Left colon (tissue), 2 donors: ENCODE results near the gene FAM78B. TPM values are rescaled to one million over a fixed set of nuclear protein-coding genes. Genes with fewer than 3 reads are reported as not detected.

Experiments used
- ATAC-seq: fragments of 200-7000 bp; cut with Tn5 transposase; one replicate; pipeline ENCODE4 v1.9.1; 2020; ENCODE audit warnings: mild to moderate bottlenecking, moderate library complexity
- DNase-seq, 2 donors: peaks; one replicate each; pipeline ENCODE4 v3.0.0-alpha.2; 2020
- intact Hi-C, 2 donors: fragments of 100-400 bp; cut with DNase I in 1 of 2; cut with micrococcal nuclease in 1 of 2; formaldehyde crosslinking; loops; one replicate each; pipeline versions ENCODE4 v1.11.2 to v1.14.0; 2022; cut with DNase I, micrococcal nuclease
- total RNA-seq, 2 donors: library from RNA; stranded (reverse); fragmentation: NEBNext Ultra II Directional; extraction: Animal tissue kit (Norgen Biotek cat#: 25700); gene quantifications; one replicate each; pipeline ENCODE4 v1.2.1, GENCODE V29; 2021
- donor health status: DM: no; HTN: no; CAD: no.
- donor health status: DM: yes; HTN: yes; CAD: no.

Gene FAM78B
- total RNA-seq, 2 donors from 2014 or later: 1.0 to 1.8 TPM

DNA sequence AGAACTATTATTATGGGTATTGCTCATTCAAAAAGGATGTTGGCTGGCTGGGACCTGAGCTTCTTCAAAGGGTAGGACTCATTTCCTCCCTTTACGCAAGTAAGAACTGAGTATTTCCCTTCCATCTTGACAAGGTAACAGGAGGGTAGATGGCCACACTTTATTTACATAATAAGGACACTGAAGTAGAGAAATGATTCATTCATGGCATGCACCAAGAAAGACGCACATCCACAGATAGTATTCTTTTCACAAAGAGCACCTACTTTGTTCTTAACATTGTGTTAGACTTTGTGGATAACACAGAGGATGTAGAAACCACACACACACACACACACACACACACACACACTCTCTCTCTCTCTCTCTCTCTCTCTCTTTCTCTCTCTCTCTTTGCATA, 82.9 kb downstream of the FAM78B start:
- DNase-seq (no peak), ATAC-seq (no peak)
- intact Hi-C loops: no loop called here

DNA sequence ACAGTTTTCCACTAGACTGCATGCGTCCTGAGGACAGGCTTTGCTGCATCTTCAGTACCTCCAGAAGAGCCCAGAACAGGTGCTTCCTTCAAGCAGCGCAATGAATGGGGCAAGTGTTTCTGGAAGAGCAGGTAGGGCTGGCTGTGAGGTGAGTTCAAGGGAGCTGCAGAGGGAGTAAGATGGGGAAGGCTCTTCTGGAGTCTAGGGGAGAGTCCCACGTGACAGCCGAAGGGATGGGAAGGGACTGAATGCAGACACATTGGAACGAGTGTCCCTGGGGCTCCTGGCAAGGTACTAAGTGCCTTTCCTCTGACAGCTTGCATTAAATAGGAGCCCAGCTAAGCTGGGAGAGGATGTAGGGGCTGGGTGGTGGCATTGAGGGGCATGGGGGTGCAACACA, 84.2 kb downstream of the FAM78B start:
- no peak for ATAC-seq
- intact Hi-C loops: no loop called here

DNA sequence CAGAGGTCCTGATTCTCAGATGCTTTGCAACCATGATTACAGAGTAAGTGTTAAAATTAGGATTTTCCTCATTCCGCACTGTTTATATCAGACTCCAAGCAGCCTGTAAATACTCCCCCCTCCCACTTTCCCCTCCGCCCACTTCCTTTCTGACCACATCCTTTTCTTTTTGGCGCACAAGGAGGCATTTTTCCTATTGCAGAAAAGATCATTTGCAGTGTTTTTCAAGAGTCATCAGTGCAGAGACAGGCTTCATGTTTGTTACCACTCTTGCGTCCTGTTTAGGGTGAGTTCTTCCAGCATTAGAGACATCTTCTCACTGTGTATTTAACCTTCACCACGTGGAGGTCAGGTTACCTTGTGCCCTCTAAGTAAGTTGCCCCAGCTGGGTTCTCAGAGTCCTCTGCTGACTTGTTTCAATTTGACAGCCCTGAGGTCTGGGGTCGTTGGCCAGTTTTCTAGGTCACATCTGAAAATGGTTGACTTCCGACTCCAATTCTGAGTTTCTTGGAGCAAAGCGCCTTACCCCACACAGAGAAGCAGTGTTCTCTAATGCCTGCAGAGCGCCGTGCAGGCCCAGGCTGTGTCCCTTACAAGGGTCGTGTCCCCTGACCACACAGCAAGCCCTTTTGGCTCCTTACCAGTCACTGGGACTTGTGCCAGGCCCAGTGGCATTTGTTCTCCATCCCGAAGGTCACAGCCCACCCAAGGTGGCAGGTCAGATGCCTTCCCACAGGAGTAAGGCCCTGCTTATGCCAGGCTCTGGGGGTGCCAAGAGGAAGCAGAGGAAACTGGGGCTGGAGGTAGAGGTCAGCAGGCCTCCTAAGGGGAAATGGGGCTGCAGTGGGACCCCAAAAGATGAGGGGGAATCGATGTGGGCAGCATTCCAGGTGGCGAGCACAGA, 85.6 kb downstream of the FAM78B start:
- no peak for ATAC-seq
- no peak for DNase-seq
- intact Hi-C loops: no loop called here

More for the DNA sequence above, 84.2 kb downstream of the FAM78B start:
- DNase-seq: no peak

DNA sequence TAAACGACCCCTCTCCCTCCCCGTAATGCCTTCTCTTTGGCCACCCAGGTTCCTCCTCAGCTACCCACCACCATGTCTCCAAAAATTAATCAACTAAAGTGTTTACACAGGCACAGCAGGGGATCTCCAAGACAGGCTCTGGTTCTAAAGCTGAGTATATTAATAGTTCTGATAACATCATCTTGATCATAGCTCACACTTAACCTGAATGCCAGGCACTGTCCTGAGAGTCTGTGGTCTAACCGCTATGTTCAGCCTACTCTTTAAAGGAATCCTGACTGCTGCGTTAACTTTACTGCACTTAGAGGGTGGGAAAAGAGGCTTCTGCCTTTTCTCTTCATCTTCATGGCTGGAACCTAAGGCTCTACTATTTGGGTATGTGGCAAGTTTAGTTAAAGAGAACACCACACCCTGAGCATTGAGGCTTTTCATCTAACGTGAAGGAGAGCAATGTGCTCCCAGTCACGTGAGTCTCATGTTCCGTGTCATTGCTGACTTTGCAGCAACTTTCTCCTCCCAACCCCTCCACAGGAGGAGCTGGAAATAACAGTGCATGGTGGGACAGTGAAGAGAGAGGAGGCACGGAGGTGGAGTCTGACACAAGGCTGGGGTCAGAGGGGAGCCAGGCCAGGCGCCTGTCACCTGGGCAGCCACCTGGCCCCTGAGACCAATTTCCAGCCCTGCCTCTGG, 86.4 kb downstream of the FAM78B start:
- DNase-seq: no peak
- no peak for ATAC-seq
- intact Hi-C loops: no loop called here

DNA sequence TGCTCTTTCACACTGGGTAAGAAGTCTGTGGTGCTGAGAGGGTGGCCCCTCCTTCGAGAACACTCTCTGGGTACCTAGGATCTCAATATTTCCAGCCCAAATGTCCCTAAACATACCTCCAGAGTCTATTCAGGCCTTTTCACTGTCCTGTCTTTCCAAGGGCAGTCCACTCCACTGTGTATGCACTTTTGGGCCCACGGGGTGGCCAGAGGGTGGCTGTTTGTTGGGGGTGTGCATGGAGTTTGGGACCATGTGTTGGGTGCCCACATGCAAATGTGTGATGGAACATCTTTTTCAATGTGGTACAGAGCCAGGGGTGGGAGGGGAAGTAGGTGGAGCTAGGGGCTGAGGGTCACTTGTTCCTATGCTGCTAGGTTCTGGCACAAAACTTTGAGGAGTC, 87.5 kb downstream of the FAM78B start:
- DNase-seq: no peak
- intact Hi-C loops: no loop called here
- ATAC-seq: no peak

DNA sequence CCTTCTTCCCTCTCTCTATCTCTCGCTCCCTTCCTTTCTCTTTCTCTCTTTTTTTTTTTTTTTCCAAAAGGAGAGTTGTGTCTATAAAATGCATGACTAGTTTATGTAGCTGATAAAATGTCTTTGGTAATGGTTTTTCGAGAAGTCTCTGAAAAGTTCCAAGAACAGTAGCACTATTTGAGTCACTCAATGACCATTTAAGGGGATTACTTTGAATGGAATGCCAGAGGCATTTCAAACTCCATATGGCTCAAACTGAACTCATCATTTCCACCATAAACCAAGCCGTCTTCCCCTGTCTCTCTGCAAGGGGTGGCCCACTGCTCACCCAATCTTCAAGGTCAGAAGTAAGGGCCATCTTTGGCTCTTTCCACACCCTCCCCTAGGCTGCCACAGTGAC, 93.3 kb downstream of the FAM78B start:
- ATAC-seq (no peak), DNase-seq (no peak)
- intact Hi-C loops: no loop called here

DNA sequence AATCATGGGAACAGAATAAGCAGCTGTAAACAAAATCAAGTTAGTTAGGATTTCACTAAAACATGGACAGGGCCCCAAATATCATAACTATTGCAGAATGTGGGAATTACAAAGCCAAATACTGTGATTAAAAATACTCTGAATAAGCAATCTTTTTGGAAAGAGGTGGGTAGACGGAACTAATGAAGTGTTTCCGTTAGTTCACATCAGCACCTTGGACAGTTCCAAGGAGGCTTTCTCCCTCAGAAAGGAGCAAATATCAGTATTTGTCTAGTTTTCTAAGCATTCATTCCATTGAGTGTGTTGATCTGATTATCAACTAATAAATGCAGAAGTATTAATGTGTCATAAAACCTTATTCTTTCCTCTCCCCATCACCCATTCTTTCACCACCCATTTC, 97.4 kb downstream of the FAM78B start:
- DNase-seq (no peak), ATAC-seq (no peak)
- intact Hi-C loops: no loop called here

DNA sequence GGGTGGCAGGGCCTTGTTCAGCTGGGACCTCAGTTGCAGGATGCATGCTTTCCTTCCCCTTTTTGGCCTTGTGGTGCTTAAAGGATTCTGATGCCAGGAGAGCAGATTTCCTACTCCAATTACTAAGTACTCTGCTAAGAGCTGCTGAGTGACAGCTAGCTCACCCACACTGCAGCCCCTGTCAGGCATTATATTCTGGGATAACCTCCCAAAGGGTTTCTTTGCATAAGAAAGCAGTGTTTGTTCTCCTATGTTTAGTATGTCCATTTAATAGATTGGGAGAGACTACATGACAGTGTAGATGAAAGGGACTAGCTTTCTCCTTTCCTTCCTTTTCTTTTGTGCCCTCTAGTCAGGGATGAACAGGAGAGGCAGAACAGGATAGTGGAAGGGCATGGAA, 100.7 kb downstream of the FAM78B start:
- no peak for ATAC-seq
- DNase-seq: no peak
- intact Hi-C loops: no loop called here

DNA sequence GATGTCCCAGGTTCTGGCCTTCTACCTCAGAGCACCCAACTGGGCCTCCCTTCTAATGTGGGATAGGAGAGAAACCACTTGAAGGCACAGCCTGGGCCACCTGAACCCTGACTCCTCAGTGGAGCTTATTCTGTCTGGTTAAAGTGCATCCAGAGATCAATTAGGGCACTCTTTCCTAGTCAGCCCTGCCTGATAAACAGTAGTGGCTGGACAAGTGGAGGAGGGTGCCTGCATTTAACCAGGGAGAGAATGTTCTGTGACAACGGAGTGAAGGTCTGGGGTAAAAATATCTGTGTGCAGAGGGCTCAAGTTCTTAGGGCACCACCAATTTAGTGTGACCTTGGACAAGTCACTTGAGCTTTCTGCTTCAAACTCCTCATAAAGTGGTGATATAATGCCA, 101.8 kb downstream of the FAM78B start:
- intact Hi-C loops: no loop called here
- DNase-seq (no peak), ATAC-seq (no peak)

DNA sequence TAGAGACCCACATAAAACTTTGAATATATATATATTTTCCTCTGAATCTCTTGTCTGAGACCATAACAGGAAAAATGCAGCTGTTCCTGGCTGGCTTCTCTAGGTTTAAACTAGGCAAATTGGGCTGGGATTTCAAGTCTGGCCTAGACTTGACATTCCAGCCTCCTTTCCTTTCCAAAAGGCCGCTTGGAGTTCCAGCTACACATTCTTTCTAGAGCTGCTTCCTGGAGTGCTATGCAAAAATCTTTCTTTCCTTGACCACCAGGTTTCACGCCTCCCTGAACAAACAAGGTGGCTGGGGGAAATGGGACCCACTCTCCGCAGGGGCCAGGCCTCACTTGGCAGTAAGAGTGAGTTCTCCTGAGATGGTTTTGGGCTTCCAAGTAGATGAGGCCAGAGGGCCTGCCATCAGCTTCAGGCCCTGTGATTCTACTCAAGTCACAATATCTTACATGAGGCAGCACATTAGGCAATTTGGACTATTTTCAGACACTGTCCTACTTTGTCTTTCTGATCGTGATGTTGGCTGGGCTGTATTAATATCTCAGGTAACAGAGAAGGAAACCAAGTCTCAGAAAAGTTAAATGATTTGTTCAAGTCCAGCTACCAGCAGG, 102.4 kb downstream of the FAM78B start:
- intact Hi-C loops: no loop called here
- DNase-seq: no peak
- no peak for ATAC-seq

DNA sequence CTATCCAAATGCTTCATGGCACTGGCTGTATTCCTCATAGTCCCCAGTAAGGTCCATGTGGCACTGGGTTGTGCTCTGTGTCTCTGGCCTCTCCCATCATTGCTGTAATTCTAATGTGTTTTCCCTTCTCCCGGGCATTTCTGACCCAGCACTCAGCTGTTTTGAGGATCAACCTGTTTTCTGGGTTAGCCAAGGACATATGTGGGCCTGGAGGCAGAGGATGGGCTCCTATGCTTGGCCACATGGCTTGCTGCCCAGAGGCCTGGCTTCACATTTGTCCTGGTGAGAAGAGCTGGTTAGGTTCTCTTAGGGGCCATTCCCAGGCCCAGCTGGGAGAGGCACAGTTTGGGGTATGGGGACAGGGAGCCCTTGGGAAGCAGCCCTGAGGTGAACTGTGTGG, 103.1 kb downstream of the FAM78B start:
- intact Hi-C loops: no loop called here
- ATAC-seq (no peak), DNase-seq (no peak)

DNA sequence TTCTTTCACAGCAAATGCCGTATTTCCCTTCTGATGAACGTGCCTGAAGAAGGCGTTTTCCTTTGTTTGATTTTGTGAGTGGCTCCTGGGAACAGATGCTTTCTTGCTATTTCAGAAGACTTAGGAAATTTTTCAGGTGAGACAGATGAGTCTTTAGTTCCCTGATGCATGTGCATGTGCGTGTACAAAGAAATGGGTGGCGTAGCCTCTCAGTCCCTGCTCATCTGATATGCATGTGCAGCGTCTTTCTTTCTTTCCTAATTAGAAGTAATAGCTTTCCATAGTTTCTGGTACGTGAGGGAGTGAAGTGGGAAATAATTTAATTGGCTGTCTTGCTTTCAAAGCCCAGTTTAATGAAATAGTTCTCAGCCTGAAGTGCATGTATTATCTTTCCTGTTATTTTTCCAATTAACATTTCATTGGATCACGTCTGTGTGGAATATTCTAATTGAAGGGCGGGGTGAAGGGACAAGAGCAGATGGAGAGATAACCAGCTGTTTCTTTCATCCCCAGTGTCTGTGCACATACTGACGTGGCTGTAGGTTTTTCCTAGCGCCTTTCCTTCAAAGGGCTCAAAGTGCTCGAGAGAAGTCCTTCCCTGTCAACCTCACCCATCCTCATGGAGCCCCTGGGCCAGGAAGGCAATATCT, 104.3 kb downstream of the FAM78B start:
- ATAC-seq: no peak
- DNase-seq: no peak
- intact Hi-C loops: no loop called here

DNA sequence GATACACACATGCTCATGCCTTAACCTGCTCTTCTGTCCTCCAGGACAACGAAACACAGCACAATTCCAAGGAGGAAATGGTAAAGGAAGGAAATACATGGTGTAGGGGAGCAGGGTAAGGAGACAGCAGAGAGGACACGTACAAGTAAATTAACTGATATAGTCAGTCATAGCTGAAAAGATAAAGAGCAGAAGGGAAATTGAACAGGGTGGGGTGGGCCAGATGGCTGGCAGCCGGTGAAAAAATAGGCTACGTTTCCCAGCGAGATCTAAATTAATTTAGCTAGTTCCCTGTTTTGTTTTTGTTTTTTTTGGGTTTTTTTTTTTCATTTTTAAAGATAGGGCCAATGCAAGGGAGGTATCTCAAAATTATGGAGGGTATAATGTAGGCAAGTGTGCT, 109.2 kb downstream of the FAM78B start:
- intact Hi-C loops: no loop called here
- DNase-seq: no peak
- no peak for ATAC-seq

DNA sequence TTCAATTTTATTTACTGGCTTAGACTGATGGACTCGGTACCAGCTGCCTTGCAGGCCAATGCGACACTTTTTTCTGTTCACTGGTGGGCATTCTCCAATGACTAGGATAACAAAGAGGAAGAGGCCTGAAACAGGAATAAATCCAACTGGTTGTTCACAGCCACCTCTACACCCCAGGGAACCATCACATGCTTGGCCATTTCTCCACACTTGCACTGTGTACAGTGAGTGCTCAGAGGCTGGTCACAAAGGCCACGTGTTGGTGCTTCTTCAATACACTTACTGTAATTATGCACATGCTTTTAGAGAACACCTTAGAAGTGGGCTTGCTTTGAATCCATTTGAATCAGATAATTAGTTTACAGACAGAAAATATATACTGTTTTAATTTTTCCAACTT, 113.4 kb downstream of the FAM78B start:
- intact Hi-C loops: no loop called here
- no peak for ATAC-seq
- DNase-seq: no peak

DNA sequence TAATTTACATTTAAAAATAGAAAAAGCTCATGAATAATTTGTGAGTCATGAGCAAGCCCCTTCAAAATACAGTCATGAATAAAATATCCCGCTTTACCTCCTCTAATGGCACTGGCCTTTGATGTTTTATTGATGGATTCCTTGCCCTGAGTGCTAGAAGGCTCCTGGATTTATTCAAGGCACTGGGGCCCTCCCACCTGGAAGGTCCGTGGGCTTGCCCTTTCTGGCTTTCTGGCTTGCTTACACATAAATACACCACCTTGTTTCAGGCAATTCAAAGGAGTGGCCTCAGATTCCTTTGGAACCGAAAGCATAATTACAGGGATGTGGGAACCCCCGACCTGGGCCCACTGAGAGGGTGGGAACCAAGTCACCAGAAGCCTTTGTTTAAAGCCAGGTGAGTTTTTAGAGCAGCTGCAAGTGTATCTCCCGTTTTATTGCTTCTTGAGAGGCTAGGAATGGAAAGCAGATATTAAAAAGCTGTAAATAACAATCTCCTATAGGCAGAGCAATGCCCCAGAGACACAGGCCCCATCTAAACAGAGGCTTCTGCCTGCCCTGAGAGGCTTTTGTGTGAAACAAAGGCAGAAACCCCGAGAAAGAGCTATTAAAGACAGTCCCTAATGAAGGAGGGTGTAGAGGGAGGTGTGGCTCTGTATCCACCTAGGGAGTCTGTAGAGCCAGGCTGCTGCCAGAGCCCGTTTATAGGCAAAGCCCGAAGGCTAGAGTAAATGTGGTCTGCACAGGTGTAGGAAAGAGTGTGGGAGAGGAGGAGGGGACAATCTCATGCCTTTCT, 126.4 kb downstream of the FAM78B start:
- intact Hi-C loops: no loop called here
- DNase-seq: no peak
- no peak for ATAC-seq

DNA sequence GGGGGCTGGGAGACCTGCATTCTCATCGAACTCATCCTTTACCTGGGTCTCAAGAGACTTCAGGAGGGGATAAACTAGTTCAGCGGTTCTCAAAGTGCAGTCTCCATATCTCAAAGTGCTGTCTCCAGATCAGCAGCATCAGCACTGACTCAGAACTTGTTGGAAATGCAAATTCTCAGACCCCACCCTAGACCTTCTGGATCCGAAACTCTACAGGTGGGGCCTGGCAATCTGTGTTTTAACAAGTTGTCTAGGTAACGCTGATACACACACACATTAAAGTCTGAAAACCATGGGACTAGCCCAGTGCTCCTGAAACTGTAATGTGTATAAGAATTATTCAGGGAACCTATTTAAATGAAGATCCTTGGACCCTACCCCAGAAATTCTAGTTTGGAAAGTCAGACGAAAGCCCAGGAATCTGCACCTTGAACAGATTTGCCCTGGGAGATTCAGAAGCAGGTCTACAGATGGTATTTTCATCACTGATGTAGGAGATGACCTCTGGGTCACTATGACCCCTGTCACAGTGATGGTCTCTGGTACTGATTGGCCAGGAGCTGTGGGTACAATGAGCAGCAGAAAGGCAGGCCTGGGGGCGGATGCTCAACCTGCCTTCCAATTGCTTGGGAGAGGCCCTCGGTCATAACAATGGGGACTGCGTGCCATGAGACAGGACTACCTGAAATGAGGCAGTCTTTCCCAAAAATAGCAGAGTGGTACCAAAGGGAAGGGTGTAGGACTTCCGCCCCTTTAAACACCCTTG, 127.2 kb downstream of the FAM78B start:
- intact Hi-C loops: no loop called here
- no peak for ATAC-seq
- DNase-seq: no peak

DNA sequence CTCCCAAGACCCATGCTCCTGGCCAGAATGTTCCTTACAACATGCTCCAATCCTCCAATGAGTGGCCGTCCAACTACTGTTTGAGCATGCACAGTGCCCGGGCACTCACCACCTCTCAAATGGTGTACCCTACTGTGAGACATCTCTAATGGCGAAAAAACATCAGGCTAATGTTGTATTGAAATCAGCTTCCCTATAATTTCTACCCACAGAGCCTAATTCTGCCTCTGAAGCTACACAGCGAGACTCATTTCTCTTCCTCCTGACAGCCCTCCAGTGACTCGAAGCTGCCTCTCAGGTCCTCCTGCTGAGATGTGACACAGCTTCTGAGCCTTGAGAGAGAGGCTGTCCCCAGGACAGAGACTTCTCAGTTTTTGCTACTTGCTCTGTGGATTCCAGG, 130.7 kb downstream of the FAM78B start:
- intact Hi-C loops: no loop called here
- no peak for ATAC-seq
- no peak for DNase-seq
